Upper lobe of left lung (tissue), 6 donors: ENCODE measurements around the gene RSBN1L. TPM values are rescaled to one million over a fixed set of nuclear protein-coding genes. Genes with fewer than 3 reads are reported as not detected.

Source experiments
- ATAC-seq, 2 donors: fragments of 200-7000 bp; cut with Tn5 transposase; one replicate each; pipeline ENCODE4 v1.9.1; 2022; ENCODE audit warnings: mild to moderate bottlenecking in 2 of 2, moderate library complexity in 2 of 2; ENCODE audit not compliant: low FRiP score in 2 of 2
- DNase-seq, 2 donors: peaks; one replicate each; pipeline ENCODE4 v3.0.0-alpha.2; 2019 to 2020
- H3K27ac ChIP-seq, 4 donors: fragments of 200-600 bp; sonication (generic); one replicate each; pipeline ENCODE4 v1.5.1; 2016 to 2019
- H3K27me3 ChIP-seq, 4 donors: fragments of 200-600 bp; sonication (generic); one replicate each; pipeline ENCODE4 v1.5.1; 2017 to 2019
- H3K36me3 ChIP-seq, 4 donors: fragments of 200-600 bp; sonication (generic); one replicate each; pipeline ENCODE4 v1.5.1; 2016 to 2019
- H3K4me1 ChIP-seq, 4 donors: fragments of 200-600 bp; sonication (generic); one replicate each; pipeline ENCODE4 v1.5.1; 2018 to 2019
- H3K4me3 ChIP-seq, 4 donors: fragments of 200-600 bp; sonication (generic); one replicate each; pipeline ENCODE4 v1.5.1; 2017 to 2019; ENCODE audit warnings: mild to moderate bottlenecking in 2 of 4, moderate library complexity in 1 of 4
- H3K9me3 ChIP-seq, 4 donors: fragments of 200-600 bp; sonication (generic); one replicate each; pipeline ENCODE4 v1.5.1; 2018 to 2019
- EP300 ChIP-seq, 4 donors: sonication (generic); formaldehyde crosslinking; IDR thresholded peaks; one replicate each; pipeline ENCODE4 v1.5.1; 2017; ENCODE audit warnings: antibody characterized with exemption in 4 of 4, control low read depth in 2 of 4
- POLR2A ChIP-seq, 4 donors: fragments of 450-650 bp; IDR thresholded peaks; one replicate each; pipeline ENCODE4 v1.5.1; 2016 to 2017; ENCODE audit warnings: antibody characterized with exemption in 4 of 4, mild to moderate bottlenecking in 2 of 4
- POLR2AphosphoS5 ChIP-seq, 2 donors: sonication (generic); formaldehyde crosslinking; IDR thresholded peaks; one replicate each; pipeline ENCODE4 v1.5.1; 2017; ENCODE audit warnings: antibody characterized with exemption in 2 of 2
- whole genome bisulfite sequencing, 2 donors: methylation state at CpG; one replicate each; pipeline ENCODE4 v1.1.5; 2017 to 2018; 5-methylcytosine and 5-hydroxymethylcytosine counted together
- total RNA-seq, 6 donors: library from RNA; depleted of rRNA in 4 of 6; stranded (reverse); fragments of >200 nt in 4 of 6; gene quantifications; one replicate each; pipeline versions ENCODE4 v1.1.0 to v1.2.1, GENCODE V29; 2016 to 2021
- TF ChIP-seq, protein P1 (sequence below), 6 experiments: fragments of 450-650 bp in 4 of 6; fragments of 200-600 bp in 2 of 6; sonication (generic) in 2 of 6; IDR thresholded peaks; one replicate each; pipeline ENCODE4 v1.5.1; 2016 to 2019; ENCODE audit warnings: antibody characterized with exemption in 6 of 6
- donor health status: DM: no; HTN: no; CAD: no; lungs with moderate emphysema.
- donor health status: DM: no; HTN: yes; CAD: no; lungs with severe emphysema.

The RSBN1L gene
- total RNA-seq, 6 donors from 2014 or later: 15.1 to 43.7 (median 20.5) TPM

- WGBS, 2 donors: 86 to 88% methylated on average over 8 of the region's 8 CpGs
- H3K36me3 ChIP-seq: no peaks in the 10 kb centered on the region
- H3K4me1 ChIP-seq: peaks cover 4 to 16% (median 7%) of the 10 kb centered on the region in 4 donors
- DNase-seq (no peak), ATAC-seq (no peak)
- H3K27ac ChIP-seq: no peak overlapping the region
- H3K9me3 ChIP-seq: no peaks in the 10 kb centered on the region
- TF ChIP-seq EP300 (IDR thresholded peaks at IDR 0.05) (no peak), POLR2A (IDR thresholded peaks at IDR 0.05) (no peak)
- TF ChIP-seq, protein P1, sequence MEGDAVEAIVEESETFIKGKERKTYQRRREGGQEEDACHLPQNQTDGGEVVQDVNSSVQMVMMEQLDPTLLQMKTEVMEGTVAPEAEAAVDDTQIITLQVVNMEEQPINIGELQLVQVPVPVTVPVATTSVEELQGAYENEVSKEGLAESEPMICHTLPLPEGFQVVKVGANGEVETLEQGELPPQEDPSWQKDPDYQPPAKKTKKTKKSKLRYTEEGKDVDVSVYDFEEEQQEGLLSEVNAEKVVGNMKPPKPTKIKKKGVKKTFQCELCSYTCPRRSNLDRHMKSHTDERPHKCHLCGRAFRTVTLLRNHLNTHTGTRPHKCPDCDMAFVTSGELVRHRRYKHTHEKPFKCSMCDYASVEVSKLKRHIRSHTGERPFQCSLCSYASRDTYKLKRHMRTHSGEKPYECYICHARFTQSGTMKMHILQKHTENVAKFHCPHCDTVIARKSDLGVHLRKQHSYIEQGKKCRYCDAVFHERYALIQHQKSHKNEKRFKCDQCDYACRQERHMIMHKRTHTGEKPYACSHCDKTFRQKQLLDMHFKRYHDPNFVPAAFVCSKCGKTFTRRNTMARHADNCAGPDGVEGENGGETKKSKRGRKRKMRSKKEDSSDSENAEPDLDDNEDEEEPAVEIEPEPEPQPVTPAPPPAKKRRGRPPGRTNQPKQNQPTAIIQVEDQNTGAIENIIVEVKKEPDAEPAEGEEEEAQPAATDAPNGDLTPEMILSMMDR (IDR thresholded peaks at IDR 0.05): no peak
- H3K27me3 ChIP-seq: no peaks in the 10 kb centered on the region
- H3K4me3 ChIP-seq: no peak overlapping the region
Observed at GRCh38 chr7:77830649-77831355, 134.5 kb downstream of the RSBN1L start.

GRCh38 chr7:77831481-77831880 is 135.2 kb downstream of the RSBN1L start:
- DNase-seq (no peak), ATAC-seq (no peak)
- H3K4me1 ChIP-seq: peaks cover 4 to 16% (median 7%) of the 10 kb centered on the region in 4 donors
- 86 to 91% methylated on average over 7 of the region's 7 CpGs for WGBS, 2 donors
- no peak overlapping the region for H3K27ac ChIP-seq
- TF ChIP-seq, protein P1 (IDR thresholded peaks at IDR 0.05): no peak
- TF ChIP-seq EP300 (IDR thresholded peaks at IDR 0.05) (no peak), POLR2AphosphoS5 (IDR thresholded peaks at IDR 0.05) (no peak), POLR2A (IDR thresholded peaks at IDR 0.05) (no peak)
- no peaks in the 10 kb centered on the region for H3K27me3 ChIP-seq
- no peak overlapping the region for H3K4me3 ChIP-seq
- H3K36me3 ChIP-seq: no peaks in the 10 kb centered on the region
- H3K9me3 ChIP-seq: no peaks in the 10 kb centered on the region

GRCh38 chr7:77831953-77832352 is 135.7 kb downstream of the RSBN1L start:
- no peak for ATAC-seq

More at GRCh38 chr7:77831953-77832352, 135.7 kb downstream of the RSBN1L start:
- no peaks in the 10 kb centered on the region for H3K27me3 ChIP-seq
- H3K4me1 ChIP-seq: peaks cover 4 to 16% (median 7%) of the 10 kb centered on the region in 4 donors
- 93 to 96% methylated on average over 1 of the region's 1 CpG for WGBS, 2 donors
- H3K27ac ChIP-seq: no peak overlapping the region
- H3K36me3 ChIP-seq: no peaks in the 10 kb centered on the region
- H3K9me3 ChIP-seq: no peaks in the 10 kb centered on the region
- TF ChIP-seq POLR2AphosphoS5 (IDR thresholded peaks at IDR 0.05): no peak
- no peak for TF ChIP-seq POLR2A (IDR thresholded peaks at IDR 0.05)
- DNase-seq: no peak
- no peak overlapping the region for H3K4me3 ChIP-seq

Other genes with a start within 250 kb of the RSBN1L start
- gene PTPN12, start 159.2 kb upstream of the RSBN1L start, total RNA-seq: 100 to 1,000 TPM; 104 to 211 (median 136) TPM
- gene TMEM60, start 102.0 kb downstream of the RSBN1L start, total RNA-seq: 10 to 100 TPM in 4 of 6 donors, 1 to 10 TPM in 1, not detected in 1; 8.7 to 19.7 (median 19.1) TPM
- gene PHTF2, start 102.3 kb downstream of the RSBN1L start, total RNA-seq: 10 to 100 TPM in 5 of 6 donors, 1 to 10 TPM in 1; 7.0 to 25.2 (median 14.7) TPM